Fibroblast of mammary gland (primary cell): Measurements from ENCODE around the gene TXNL4B.
"Not testable (repeated sequence)": the region's sequence is repeated elsewhere in the genome, so short reads cannot be mapped to it uniquely, and the experiment has no call there.

Experiments used
- DNase-seq: peaks from one replicate; pipeline ENCODE4 v3.0.0-alpha.2; 2010; ENCODE audit warnings: low read depth
- H3K4me3 ChIP-seq: 2 replicates; pipeline ENCODE4 v1.5.1; 2011; ENCODE audit warnings: low read depth, mild to moderate bottlenecking, low read length, moderate library complexity; ENCODE audit not compliant: control insufficient read depth
- TF ChIP-seq, protein P1 (sequence below): conservative IDR thresholded peaks from 2 replicates; pipeline ENCODE4 v1.5.1; 2011; ENCODE audit warnings: low read depth, low read length, inconsistent platforms; ENCODE audit not compliant: control insufficient read depth, insufficient read depth

The TXNL4B gene

DNA sequence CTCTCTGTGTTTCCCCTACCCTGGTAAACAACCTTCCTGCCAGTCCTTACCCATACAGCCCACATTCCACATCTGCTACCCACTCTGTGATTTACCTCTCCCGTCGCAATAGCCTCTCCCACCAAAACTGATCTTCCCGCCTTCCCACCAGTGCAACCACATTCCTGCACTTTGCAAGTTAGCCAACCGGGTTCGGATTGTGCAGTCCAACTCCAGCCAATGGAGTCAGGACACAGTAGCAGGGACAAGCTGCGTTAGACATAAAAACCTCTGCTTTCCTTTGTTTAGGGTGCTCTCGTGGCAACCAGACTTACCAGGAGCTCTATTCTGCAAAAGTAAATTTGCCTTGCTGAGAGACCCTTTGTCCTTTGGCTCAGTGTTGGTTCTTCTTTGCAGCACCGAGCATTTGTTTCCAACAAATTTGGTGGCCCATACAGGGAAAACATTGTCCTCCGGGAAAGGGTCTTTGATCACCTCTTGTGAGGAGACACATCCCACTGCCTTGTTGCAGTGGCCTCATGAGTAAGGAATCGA lies 29.0 kb downstream of the TXNL4B start:
- DNase-seq = no peak
- TF ChIP-seq, protein P1, sequence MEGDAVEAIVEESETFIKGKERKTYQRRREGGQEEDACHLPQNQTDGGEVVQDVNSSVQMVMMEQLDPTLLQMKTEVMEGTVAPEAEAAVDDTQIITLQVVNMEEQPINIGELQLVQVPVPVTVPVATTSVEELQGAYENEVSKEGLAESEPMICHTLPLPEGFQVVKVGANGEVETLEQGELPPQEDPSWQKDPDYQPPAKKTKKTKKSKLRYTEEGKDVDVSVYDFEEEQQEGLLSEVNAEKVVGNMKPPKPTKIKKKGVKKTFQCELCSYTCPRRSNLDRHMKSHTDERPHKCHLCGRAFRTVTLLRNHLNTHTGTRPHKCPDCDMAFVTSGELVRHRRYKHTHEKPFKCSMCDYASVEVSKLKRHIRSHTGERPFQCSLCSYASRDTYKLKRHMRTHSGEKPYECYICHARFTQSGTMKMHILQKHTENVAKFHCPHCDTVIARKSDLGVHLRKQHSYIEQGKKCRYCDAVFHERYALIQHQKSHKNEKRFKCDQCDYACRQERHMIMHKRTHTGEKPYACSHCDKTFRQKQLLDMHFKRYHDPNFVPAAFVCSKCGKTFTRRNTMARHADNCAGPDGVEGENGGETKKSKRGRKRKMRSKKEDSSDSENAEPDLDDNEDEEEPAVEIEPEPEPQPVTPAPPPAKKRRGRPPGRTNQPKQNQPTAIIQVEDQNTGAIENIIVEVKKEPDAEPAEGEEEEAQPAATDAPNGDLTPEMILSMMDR = no peak
- H3K4me3 ChIP-seq = no peak overlapping the region

DNA sequence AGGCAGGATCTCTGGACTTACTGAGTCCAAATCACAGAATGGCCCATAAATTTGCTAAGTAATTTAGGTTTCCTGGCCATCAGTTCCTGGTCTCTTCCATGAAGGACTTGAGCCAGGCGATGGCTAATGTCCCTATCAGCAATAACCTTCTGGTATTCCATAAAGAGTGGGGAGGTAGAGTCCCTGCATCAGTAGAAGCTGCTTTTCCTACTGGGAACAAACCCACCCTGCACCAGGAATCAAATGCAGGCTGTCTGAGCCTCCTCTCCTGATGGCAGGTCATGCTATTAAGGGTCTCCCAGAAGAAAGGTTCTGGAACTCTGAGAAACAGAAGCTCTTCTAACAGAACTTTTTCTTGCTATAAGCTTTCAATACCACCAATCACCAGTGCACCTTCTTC lies 31.9 kb downstream of the TXNL4B start:
- DNase-seq = no peak
- TF ChIP-seq, protein P1 = no peak
- H3K4me3 ChIP-seq = no peak overlapping the region

DNA sequence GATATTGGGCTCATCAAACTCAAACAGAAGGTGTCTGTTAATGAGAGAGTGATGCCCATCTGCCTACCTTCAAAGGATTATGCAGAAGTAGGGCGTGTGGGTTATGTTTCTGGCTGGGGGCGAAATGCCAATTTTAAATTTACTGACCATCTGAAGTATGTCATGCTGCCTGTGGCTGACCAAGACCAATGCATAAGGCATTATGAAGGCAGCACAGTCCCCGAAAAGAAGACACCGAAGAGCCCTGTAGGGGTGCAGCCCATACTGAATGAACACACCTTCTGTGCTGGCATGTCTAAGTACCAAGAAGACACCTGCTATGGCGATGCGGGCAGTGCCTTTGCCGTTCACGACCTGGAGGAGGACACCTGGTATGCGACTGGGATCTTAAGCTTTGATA lies 33.0 kb downstream of the TXNL4B start:
- TF ChIP-seq, protein P1 = no peak
- no peak overlapping the region for H3K4me3 ChIP-seq
- no peak for DNase-seq

DNA sequence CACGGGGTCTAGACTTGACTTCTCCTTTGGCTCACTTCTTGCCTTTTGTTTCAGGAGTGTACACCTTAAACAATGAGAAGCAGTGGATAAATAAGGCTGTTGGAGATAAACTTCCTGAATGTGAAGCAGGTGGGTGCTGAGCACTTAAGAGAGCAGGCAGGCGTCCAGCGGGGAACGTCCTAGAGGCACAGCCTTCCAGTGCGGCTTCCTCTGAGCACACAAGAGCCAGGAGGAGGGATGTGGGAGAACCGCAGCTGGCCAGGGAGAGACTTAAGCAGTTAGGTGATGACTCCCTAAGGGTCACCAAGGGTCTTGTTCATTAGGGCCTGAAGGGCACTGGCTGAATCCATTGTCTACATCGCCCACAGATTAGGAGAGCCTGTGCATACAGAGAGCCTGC lies 34.4 kb downstream of the TXNL4B start:
- not testable (repeated sequence) for H3K4me3 ChIP-seq, DNase-seq

DNA sequence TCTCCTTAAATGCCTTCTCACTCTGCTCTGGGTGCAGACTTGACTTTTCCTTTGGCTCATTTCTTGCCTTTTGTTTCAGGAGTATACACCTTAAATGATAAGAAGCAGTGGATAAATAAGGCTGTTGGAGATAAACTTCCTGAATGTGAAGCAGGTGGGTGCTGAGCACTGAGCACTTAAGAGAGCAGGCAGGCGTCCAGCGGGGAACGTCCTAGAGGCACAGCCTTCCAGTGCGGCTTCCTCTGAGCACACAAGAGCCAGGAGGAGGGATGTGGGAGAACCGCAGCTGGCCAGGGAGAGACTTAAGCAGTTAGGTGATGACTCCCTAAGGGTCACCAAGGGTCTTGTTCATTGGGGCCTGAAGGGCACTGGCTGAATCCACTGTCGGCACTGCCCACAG lies 36.1 kb downstream of the TXNL4B start:
- not testable (repeated sequence) for DNase-seq, H3K4me3 ChIP-seq

DNA sequence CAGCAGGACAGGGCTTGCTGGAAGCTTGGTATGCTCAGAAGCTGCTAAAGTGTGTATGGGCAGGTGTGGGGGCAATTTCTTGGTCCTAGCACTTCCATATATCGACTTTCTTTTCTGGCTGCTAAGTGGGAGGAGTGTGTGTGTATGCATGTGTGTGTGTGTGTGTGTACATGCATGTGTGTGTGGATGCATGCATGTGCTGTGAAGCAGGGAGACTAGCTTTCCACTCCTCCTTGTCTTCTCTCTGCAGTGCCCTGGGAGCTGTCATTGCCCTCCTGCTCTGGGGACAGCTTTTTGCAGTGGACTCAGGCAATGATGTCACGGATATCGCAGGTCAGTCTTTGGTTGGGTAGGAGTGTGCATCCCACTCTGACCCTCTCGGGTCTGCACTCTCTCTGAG lies 37.5 kb downstream of the TXNL4B start:
- DNase-seq = no peak
- no peak overlapping the region for H3K4me3 ChIP-seq
- TF ChIP-seq, protein P1 = no peak

DNA sequence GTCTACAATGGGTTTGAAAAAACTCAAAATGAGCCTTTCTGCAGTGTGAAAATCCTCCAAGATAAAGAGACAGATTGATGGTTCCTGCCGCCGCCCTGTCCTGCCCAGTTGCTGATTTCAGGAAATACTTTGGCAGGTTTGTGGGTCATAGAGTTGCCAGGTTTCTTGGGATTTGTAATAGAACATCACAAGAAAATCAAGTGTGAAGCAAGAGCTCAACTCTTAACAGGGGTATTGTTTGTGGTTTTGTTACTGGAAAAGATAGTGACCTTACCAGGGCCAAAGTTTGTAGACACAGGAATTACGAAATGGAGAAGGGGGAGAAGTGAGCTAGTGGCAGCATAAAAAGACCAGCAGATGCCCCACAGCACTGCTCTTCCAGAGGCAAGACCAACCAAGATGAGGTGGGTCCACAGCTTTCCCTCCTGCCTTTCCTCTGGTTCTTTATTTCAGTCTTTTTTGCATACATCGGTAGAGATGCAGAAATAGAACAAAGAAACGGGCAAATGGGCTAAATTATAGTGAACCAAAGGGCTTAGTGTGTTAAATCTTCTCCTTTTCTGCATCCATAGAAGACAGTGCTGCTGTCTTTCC lies 39.1 kb downstream of the TXNL4B start, which contains the start of gene HP:
Gene HP (plus strand): TSS at position 252 of the 594 bp plus-strand sequence. CDS start 148 bp downstream, at position 400.
- not testable (repeated sequence) for H3K4me3 ChIP-seq, DNase-seq

DNA sequence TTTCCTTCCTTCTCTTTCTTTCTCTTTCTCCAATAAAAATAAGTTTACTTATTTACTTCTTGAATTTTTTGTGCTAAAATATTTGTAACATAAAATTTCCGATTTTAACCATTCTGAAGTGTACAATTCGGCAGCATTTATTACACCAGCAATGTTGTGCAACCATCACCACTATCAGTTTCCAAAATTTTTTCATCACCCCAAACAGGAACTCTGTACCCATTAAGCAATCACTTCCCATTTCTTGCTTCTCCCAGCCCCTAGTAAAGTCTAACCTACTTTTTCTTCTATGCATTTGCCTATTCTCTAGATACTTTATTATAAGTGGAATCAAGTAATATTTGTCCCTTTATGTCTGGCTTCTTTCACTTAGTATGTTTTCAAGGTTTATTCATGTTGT lies 41.6 kb downstream of the TXNL4B start:
- no peak overlapping the region for H3K4me3 ChIP-seq
- no peak for DNase-seq
- TF ChIP-seq, protein P1 = no peak
